MM.1S (cell line): ENCODE measurements around the gene SMAD3.

Experiments
- EZH2 ChIP-seq: fragments of 300-600 bp; sonication (generic); optimal IDR thresholded peaks from 2 replicates; pipeline ENCODE3; 2017; ENCODE audit warnings: low read depth, mild to moderate bottlenecking, antibody characterized with exemption, low read length, mixed read lengths
- EZH2phosphoT487 ChIP-seq: fragments of 300-600 bp; sonication (generic); IDR thresholded peaks from 2 replicates; pipeline ENCODE4 v1.6.1; 2018; ENCODE audit warnings: antibody characterized with exemption, low read length
- TF ChIP-seq, protein P1 (sequence below): fragments of 300-600 bp; sonication (generic); IDR thresholded peaks from 2 replicates; pipeline ENCODE4 v1.5.1; 2016; ENCODE audit warnings: antibody characterized with exemption, low read length, mixed read lengths

DNA sequence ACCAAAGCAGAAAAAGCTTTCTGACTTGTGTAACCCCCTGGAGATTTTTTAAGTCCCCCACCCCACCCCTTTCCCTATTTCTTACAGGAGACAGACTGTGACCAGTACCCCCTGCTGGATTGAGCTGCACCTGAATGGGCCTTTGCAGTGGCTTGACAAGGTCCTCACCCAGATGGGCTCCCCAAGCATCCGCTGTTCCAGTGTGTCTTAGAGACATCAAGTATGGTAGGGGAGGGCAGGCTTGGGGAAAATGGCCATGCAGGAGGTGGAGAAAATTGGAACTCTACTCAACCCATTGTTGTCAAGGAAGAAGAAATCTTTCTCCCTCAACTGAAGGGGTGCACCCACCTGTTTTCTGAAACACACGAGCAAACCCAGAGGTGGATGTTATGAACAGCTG, 124.9 kb downstream of the SMAD3 start:
- TF ChIP-seq, protein P1, sequence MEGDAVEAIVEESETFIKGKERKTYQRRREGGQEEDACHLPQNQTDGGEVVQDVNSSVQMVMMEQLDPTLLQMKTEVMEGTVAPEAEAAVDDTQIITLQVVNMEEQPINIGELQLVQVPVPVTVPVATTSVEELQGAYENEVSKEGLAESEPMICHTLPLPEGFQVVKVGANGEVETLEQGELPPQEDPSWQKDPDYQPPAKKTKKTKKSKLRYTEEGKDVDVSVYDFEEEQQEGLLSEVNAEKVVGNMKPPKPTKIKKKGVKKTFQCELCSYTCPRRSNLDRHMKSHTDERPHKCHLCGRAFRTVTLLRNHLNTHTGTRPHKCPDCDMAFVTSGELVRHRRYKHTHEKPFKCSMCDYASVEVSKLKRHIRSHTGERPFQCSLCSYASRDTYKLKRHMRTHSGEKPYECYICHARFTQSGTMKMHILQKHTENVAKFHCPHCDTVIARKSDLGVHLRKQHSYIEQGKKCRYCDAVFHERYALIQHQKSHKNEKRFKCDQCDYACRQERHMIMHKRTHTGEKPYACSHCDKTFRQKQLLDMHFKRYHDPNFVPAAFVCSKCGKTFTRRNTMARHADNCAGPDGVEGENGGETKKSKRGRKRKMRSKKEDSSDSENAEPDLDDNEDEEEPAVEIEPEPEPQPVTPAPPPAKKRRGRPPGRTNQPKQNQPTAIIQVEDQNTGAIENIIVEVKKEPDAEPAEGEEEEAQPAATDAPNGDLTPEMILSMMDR: no peak
- TF ChIP-seq EZH2phosphoT487: no peak
- no peak for TF ChIP-seq EZH2
